ENCODE results near the gene CFAP73. TPM values are rescaled to one million over a fixed set of nuclear protein-coding genes. Genes with fewer than 3 reads are reported as not detected.

The CFAP73 gene
- total RNA-seq, 1 experiment from 2014 or later, result 0.23 TPM

DNA sequence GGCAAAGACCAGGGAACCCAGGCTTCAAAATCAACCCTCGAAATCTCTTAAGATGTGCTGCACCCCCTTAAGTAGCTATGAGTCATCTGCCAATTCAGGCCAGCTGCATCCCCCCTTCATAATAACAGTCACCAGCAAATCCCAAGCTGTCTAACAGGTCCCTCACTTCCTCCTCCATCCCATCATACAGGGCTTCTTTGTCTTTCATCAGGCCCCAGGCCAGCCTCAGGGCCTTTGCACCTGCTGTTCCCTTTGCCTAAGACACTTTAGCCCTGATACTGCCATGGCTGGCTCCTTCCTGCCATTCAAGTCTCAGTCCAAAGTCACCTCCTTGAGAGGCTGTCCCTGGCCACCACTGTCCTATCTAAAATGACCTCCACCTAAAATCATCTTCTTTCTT is 18.0 kb upstream of the CFAP73 start:
- Histone ChIP-seq H3K9me3 (no peaks in the 10 kb centered on the region), H3K4me3 (ENCODE audit: low read depth, low read length) (no peak overlapping the region), H3K27me3 (replicated peaks; ENCODE audit: control insufficient read depth, insufficient read depth, low read length) (no peaks in the 10 kb centered on the region), H3K36me3 (ENCODE audit: control insufficient read depth, insufficient read depth, low read length) (no peaks in the 10 kb centered on the region), H3K4me1 (no peaks in the 10 kb centered on the region; the same call in 1 of the 2 replicates)
- H3K4me1 Mint-ChIP-seq (ENCODE audit: low read depth, unreplicated experiment), result no peaks in the 10 kb centered on the region
- no peak for DNase-seq
- H3K9me3 Mint-ChIP-seq (ENCODE audit: unreplicated experiment), result no peaks in the 10 kb centered on the region
- intact Hi-C loops (cut with micrococcal nuclease; ENCODE audit: unreplicated experiment), result no loop called here
- ChIA-PET POLR2A (interaction anchor here (0.7 kb wide), 1 partner anchor 580 kb away, joined by 7 read pairs; no protein-coding TSS in a partner anchor), CTCF (interaction anchor here (1.3 kb wide), 1 partner anchor 11 kb away, joined by 3 read pairs; no protein-coding TSS in a partner anchor)
- H3K27ac Mint-ChIP-seq (ENCODE audit: unreplicated experiment), result no peak overlapping the region
- no peaks in the 10 kb centered on the region for H3K36me3 Mint-ChIP-seq (ENCODE audit: insufficient read depth, unreplicated experiment)
- H3K4me3 Mint-ChIP-seq (ENCODE audit: unreplicated experiment), result no peak overlapping the region
- TF ChIP-seq CTCF (IDR thresholded peaks at IDR 0.05; ENCODE audit: insufficient read depth in 1 of 2, low read depth in 1 of 2, low read length in 1 of 2, severe bottlenecking in 1 of 2, unreplicated experiment in 1 of 2), result no peak
- BruUV-seq (replicated peaks), result no TSS peak
- peaks cover 10% of the 10 kb centered on the region for H3K27me3 Mint-ChIP-seq (ENCODE audit: insufficient read depth, unreplicated experiment)

GRCh38 chr12:113133036-113133435 is 16.5 kb upstream of the CFAP73 start:
- intact Hi-C loops (cut with micrococcal nuclease; ENCODE audit: unreplicated experiment), result no loop called here
- no peaks in the 10 kb centered on the region for H3K9me3 ChIP-seq

DNA sequence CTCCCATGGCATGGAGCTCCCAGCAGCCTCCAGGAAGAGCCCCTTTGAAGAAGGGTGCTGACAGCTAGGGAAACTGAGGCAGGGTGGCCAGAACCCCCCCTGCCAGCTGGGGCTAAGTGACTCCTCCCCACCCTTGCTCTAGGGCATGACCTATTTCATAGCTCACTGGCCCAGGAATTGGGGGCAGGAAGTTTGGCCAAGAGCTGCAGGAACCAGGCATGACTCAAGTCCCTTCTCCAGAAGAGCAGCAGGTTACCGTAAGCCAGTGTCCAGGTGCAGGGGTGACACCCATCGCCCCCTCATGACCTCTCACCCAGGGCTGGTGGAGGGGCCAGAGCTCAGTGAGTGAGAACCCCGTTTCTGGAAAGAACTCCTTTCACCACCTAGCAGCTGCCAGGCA is 15.9 kb upstream of the CFAP73 start:
- no TSS peak for BruUV-seq (replicated peaks)
- no peak overlapping the region for H3K4me3 ChIP-seq (ENCODE audit: low read depth, low read length)
- peaks cover 4% of the 10 kb centered on the region for H3K27me3 Mint-ChIP-seq (ENCODE audit: insufficient read depth, unreplicated experiment)
- H3K36me3 Mint-ChIP-seq (ENCODE audit: insufficient read depth, unreplicated experiment), result no peaks in the 10 kb centered on the region
- no peaks in the 10 kb centered on the region for H3K36me3 ChIP-seq (ENCODE audit: control insufficient read depth, insufficient read depth, low read length)
- TF ChIP-seq CTCF (IDR thresholded peaks at IDR 0.05; ENCODE audit: insufficient read depth in 1 of 2, low read depth in 1 of 2, low read length in 1 of 2, severe bottlenecking in 1 of 2, unreplicated experiment in 1 of 2), result no peak
- H3K27me3 ChIP-seq (replicated peaks; ENCODE audit: control insufficient read depth, insufficient read depth, low read length), result no peaks in the 10 kb centered on the region
- H3K4me3 Mint-ChIP-seq (ENCODE audit: unreplicated experiment), result no peak overlapping the region
- intact Hi-C loops (cut with micrococcal nuclease; ENCODE audit: unreplicated experiment), result no loop called here
- H3K9me3 Mint-ChIP-seq (ENCODE audit: unreplicated experiment), result no peaks in the 10 kb centered on the region
- H3K4me1 Mint-ChIP-seq (ENCODE audit: low read depth, unreplicated experiment), result no peaks in the 10 kb centered on the region
- H3K9me3 ChIP-seq, result no peaks in the 10 kb centered on the region
- ChIA-PET CTCF (interaction anchor here (0.6 kb wide), 1 partner anchor 614 kb away, joined by 3 read pairs; no protein-coding TSS in a partner anchor), POLR2A (no interaction called here)
- no peak overlapping the region for H3K27ac Mint-ChIP-seq (ENCODE audit: unreplicated experiment)
- no peaks in the 10 kb centered on the region; the same call in 1 of the 2 replicates for H3K4me1 ChIP-seq
- no peak for DNase-seq

More at GRCh38 chr12:113133036-113133435, 16.5 kb upstream of the CFAP73 start:
- Histone ChIP-seq H3K36me3 (ENCODE audit: control insufficient read depth, insufficient read depth, low read length) (no peaks in the 10 kb centered on the region), H3K4me1 (no peaks in the 10 kb centered on the region; the same call in 1 of the 2 replicates), H3K27me3 (replicated peaks; ENCODE audit: control insufficient read depth, insufficient read depth, low read length) (no peaks in the 10 kb centered on the region), H3K4me3 (ENCODE audit: low read depth, low read length) (no peak overlapping the region)
- DNase-seq, result no peak
- H3K4me1 Mint-ChIP-seq (ENCODE audit: low read depth, unreplicated experiment), result no peaks in the 10 kb centered on the region
- H3K27ac Mint-ChIP-seq (ENCODE audit: unreplicated experiment), result no peak overlapping the region
- H3K27me3 Mint-ChIP-seq (ENCODE audit: insufficient read depth, unreplicated experiment), result peaks cover 10% of the 10 kb centered on the region
- no peak overlapping the region for H3K4me3 Mint-ChIP-seq (ENCODE audit: unreplicated experiment)
- no peak for TF ChIP-seq CTCF (IDR thresholded peaks at IDR 0.05; ENCODE audit: insufficient read depth in 1 of 2, low read depth in 1 of 2, low read length in 1 of 2, severe bottlenecking in 1 of 2, unreplicated experiment in 1 of 2)
- no peaks in the 10 kb centered on the region for H3K9me3 Mint-ChIP-seq (ENCODE audit: unreplicated experiment)
- CTCF ChIA-PET, result interaction anchor here (0.6 kb wide), 1 partner anchor 614 kb away, joined by 3 read pairs; no protein-coding TSS in a partner anchor
- no TSS peak for BruUV-seq (replicated peaks)
- POLR2A ChIA-PET, result no interaction called here
- H3K36me3 Mint-ChIP-seq (ENCODE audit: insufficient read depth, unreplicated experiment), result no peaks in the 10 kb centered on the region
